ENCODE measurements around the gene THAP4. TPM values are rescaled to one million over a fixed set of nuclear protein-coding genes. Genes with fewer than 3 reads are reported as not detected.
A peak's percentile ranks its signal among the peaks of the same experiment; 100 is the strongest.

Gene THAP4
- total RNA-seq, 1 donor from 2014 or later = 53.1 TPM

DNA sequence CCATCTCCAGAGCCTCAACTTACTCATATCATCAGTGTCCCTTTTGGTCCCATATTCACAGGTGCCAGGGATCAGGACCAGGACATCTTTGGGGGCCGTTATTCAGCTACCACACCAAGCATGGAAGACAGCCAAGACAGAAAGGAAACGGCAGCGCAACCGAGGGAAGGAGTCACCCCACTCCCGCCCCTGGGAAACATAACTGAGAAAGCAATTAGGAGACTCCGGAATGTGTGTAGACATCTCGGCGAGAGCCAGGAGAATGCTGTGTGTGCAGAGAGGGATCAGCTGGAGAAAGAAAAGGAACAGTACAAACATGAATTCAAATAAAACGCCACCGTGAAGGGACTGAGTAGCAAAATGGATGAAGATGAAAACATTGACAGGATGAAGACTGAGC, 91.9 kb downstream of the THAP4 start:
- Mint-ChIP-seq H3K9me3 (no peaks in the 10 kb centered on the region), H3K27ac (no peak overlapping the region), H3K4me1 (ENCODE audit: low read depth) (no peaks in the 10 kb centered on the region), H3K27me3 (ENCODE audit: insufficient read depth) (peaks cover 10% of the 10 kb centered on the region), H3K36me3 (ENCODE audit: low read depth) (no peaks in the 10 kb centered on the region), H3K4me3 (no peak overlapping the region)
- DNase-seq (ENCODE audit: low spot score) = no peak
- intact Hi-C loops (cut with micrococcal nuclease) = no loop called here

DNA sequence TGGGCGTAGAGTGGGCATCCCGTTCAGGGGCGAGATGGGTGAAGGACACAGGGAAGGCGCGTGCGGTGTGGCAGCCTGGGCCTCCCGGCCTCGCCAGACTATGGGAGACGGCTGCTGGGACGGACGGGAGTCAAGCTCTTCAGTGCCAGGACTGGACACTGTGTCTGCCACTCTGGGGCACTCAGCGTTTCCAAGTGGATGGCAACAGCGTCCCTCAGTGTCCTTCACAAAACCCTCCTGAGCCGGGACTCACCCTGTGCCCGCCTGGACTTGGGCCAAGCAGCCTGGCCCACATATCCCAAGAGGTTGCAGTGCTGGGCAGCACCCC, 94.7 kb downstream of the THAP4 start:
- intact Hi-C loops (cut with micrococcal nuclease) = no loop called here
- Mint-ChIP-seq H3K4me3 (no peak overlapping the region), H3K27me3 (ENCODE audit: insufficient read depth) (peaks cover 9% of the 10 kb centered on the region), H3K36me3 (ENCODE audit: low read depth) (no peaks in the 10 kb centered on the region), H3K27ac (no peak overlapping the region), H3K4me1 (ENCODE audit: low read depth) (no peaks in the 10 kb centered on the region), H3K9me3 (no peaks in the 10 kb centered on the region)
- no peak for DNase-seq (ENCODE audit: low spot score)

DNA sequence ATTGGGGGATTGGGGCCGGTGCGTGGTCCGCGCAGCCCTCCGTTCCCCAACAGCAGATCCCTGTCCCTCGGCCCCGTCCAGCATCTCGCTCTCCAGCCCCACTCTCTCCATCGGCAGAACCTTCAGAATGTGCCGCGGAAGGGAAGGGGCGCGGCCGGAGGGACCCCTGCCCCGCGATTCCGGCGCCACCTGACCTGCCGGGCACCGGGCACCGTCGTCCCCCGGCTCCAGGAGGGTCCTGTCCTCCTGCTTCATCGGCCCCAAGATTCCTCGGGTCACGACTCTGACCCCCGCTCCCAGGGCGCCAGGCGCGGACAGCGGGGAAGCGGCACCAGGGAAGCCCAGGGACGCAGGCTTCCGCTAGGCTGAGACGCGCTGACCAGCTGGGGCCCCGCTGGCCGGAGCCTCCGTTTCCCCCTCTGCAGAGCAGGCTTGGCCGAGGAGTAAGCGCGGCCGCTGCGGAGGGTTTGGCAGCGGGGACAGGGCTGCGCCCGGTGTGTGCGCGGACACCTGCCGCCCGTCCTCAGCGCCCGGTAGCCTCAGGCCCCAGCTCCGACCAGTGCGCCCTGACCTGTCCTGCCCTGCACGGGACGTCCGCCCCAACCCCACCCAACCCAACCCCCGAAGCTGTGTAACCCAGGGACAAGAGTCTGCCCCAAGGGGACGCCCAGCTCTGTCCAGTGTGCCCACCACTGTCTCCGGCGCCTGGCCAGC, 95.2 kb downstream of the THAP4 start:
- intact Hi-C loops (cut with micrococcal nuclease) = loop anchor here (1.0 kb wide), 6 partner anchors 33 to 340 kb away; partner anchors contain the start of genes ATG4B, ING5, STK25 and THAP4
- no peaks in the 10 kb centered on the region for H3K36me3 Mint-ChIP-seq (ENCODE audit: low read depth)
- H3K9me3 Mint-ChIP-seq = no peaks in the 10 kb centered on the region
- H3K4me3 Mint-ChIP-seq = no peak overlapping the region
- peaks cover 9% of the 10 kb centered on the region for H3K27me3 Mint-ChIP-seq (ENCODE audit: insufficient read depth)
- DNase-seq (ENCODE audit: low spot score) = no peak
- no peaks in the 10 kb centered on the region for H3K4me1 Mint-ChIP-seq (ENCODE audit: low read depth)
- H3K27ac Mint-ChIP-seq = no peak overlapping the region

DNA sequence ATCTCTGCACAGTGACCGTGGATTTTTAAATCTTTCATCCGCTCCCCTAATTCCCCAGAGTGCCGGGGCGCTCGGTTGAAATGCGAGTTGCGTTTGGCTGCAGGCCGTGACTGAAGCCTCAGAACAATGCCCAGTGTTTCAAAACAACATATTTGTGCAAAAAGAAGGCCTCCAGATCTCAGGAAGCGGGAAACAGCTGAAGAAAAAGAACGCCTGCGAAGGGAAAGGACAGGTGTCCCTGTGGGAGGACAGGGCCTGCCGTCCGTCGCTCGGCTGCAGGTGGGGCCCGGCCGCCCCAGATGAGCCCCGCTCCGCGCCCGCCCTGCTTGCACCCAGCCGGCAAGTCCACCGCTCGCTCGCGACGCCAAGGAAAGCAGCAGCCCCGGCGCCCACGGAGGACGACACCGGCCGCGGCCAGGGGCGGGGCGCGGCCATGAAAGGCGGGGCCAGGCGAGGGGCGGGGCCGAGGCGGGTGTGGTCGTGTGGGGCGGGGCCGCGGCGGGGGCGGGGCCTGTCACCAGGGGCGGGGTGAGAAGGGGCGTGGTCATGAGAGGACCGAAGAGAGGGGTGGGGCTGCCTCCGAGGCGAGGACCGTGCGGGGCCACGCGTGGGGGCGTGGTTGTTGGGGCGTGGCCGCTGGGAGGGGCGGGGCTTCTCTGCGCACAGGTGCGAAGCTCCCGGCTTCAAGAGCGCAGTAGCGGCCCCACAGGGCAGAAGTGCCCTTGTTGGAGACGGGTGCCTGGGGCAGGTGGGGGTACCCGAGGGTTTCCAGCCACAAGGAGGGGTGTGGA, 96.0 kb downstream of the THAP4 start:
- intact Hi-C loops (cut with micrococcal nuclease) = loop anchor here (1.0 kb wide), 6 partner anchors 33 to 340 kb away; partner anchors contain the start of genes ATG4B, ING5, STK25 and THAP4
- no peaks in the 10 kb centered on the region for H3K9me3 Mint-ChIP-seq
- no peak overlapping the region for H3K27ac Mint-ChIP-seq
- H3K36me3 Mint-ChIP-seq (ENCODE audit: low read depth) = no peaks in the 10 kb centered on the region
- no peaks in the 10 kb centered on the region for H3K4me1 Mint-ChIP-seq (ENCODE audit: low read depth)
- peak; percentile 59 for DNase-seq (ENCODE audit: low spot score)
- H3K4me3 Mint-ChIP-seq = peak overlapping the region; percentile 70
- H3K27me3 Mint-ChIP-seq (ENCODE audit: insufficient read depth) = peaks cover 9% of the 10 kb centered on the region

DNA sequence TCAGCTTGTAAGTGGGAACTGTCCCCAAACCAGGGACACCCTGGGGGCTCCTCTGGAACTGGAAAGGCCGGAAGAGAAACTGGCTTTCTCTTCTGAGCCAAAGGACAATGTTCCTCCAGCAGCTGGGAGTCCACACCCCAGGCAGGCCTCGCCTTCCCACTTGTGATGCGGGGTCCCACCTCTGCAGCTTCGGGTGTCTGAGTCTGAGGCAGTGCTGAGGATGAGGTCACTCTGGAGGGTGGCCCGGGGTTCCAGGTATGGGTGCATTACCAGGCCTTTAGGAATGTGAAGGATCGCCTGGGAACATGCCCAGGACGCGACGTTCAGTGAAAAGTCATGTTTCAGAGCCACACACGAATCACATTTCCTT, 96.6 kb downstream of the THAP4 start:
- no peak for DNase-seq (ENCODE audit: low spot score)
- intact Hi-C loops (cut with micrococcal nuclease) = no loop called here
- Mint-ChIP-seq H3K4me1 (ENCODE audit: low read depth) (no peaks in the 10 kb centered on the region), H3K4me3 (peak overlapping the region; percentile 70), H3K27me3 (ENCODE audit: insufficient read depth) (peaks cover 9% of the 10 kb centered on the region), H3K36me3 (ENCODE audit: low read depth) (no peaks in the 10 kb centered on the region), H3K27ac (no peak overlapping the region), H3K9me3 (no peaks in the 10 kb centered on the region)

DNA sequence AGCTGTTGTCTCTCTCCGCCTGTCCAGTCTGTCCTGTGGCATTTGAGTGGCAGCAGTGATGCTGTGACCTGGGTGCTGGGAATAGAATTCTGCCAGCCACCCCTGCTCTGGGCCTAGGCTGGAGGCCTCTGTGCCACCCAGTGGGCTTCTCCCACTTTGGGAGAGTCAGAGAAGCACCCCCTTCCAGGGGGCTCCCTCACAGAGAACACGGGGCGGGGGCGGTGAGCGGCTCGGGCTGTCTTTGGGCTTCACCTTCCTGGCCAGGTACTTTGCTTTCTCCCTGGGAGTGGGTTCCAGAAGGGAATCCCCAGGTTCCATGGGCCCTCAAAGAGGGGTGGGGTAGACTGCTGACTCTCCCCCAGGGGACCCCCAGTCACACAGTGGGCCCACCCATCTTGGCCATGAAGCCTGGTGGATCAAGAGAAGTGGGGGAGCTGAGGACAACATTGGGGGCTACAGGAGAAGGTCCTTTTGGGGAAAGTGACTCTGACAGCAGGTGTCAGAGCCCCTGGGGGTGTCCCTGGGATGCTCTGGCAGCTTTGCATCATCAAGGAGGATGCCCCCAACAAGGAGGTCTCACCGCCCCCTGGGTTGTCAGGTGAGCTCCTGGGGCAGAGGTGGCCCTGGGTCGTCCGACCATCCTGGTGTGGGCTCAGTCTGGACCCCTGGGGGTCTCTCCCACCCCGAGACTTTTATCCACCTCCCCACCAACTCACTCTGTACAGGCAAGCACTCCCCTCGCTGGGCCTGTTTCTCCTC, 97.2 kb downstream of the THAP4 start:
- DNase-seq (ENCODE audit: low spot score) = no peak
- no peak overlapping the region for H3K4me3 Mint-ChIP-seq
- H3K9me3 Mint-ChIP-seq = no peaks in the 10 kb centered on the region
- no peak overlapping the region for H3K27ac Mint-ChIP-seq
- no peaks in the 10 kb centered on the region for H3K4me1 Mint-ChIP-seq (ENCODE audit: low read depth)
- intact Hi-C loops (cut with micrococcal nuclease) = no loop called here
- peaks cover 9% of the 10 kb centered on the region for H3K27me3 Mint-ChIP-seq (ENCODE audit: insufficient read depth)
- no peaks in the 10 kb centered on the region for H3K36me3 Mint-ChIP-seq (ENCODE audit: low read depth)

DNA sequence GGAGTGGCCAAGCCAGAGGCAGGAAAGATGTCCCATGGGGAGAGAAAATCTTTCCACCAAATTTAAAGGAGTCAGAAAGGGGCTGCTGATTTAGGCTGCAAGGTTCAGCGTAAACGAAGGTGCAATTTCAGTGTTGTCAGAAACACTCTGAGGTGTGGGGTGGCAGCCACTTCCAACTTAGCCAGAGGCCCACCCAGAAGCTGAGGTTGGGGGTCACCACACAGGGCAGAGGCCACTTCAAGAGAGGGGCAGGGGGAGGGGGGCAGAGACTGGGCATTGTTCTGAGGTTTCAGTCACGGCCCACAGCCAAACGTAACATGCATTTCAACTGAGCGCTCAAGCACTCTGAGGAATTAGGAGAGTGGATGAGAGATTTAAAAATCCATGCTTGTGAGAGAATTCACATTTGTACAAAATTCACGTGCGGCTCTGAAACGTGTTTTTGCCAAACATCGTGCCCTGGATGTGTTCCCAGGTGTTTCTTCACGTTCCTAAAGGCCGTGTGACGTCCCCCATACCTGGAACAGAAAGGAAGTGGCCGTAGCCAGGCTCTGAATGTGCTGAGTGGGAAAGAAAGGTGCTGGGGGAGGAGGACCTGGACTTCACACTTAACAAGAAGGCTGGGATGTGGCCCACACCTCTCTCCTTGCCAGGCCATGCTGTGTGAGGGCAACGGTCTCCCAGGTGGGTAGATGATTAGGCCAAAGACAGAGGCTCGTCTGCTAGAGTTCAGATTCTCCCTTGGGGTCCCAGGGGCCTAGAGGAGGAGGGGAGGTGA, 97.9 kb downstream of the THAP4 start:
- no peak for DNase-seq (ENCODE audit: low spot score)
- peaks cover 9% of the 10 kb centered on the region for H3K27me3 Mint-ChIP-seq (ENCODE audit: insufficient read depth)
- no peaks in the 10 kb centered on the region for H3K36me3 Mint-ChIP-seq (ENCODE audit: low read depth)
- H3K4me1 Mint-ChIP-seq (ENCODE audit: low read depth) = no peaks in the 10 kb centered on the region
- H3K4me3 Mint-ChIP-seq = no peak overlapping the region
- no peaks in the 10 kb centered on the region for H3K9me3 Mint-ChIP-seq
- no peak overlapping the region for H3K27ac Mint-ChIP-seq
- intact Hi-C loops (cut with micrococcal nuclease) = no loop called here

DNA sequence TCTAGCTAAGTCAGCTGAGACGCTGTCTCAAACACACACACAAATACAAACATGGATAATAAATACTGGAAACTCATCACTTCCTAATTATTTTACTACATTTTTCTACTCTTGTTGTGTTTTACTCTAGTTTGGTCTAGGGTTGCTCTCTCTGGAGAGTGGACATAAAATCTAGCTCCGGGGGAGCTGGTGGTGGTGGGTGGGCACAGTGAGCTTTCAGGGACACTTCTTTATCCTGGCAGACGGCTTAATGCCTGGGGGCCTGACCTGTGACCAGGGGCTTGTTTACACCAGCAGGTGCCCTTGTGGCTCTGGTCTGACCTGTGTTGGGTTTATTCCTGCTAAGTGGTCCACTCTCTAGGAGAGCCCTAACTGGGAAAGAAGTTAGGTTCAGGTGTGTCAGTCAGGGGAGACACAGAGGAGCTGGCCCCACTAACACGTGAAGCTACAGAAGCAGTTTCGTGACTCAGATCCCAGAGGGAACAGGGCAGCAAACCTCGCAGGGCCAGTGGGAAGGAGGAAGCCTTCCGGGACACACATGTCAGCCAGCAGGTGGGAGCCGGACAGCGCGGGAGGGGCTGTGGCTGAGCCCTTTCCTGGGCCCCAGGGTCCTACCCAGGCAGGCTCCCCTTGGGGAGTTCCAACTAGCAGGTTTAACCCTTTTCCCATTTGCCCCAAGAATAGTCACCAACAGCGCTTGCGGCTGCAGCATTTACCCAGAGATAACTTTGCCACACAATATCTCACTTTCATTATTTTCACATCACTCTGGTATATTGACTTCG, 100.9 kb downstream of the THAP4 start:
- intact Hi-C loops (cut with micrococcal nuclease) = no loop called here
- Mint-ChIP-seq H3K9me3 (no peaks in the 10 kb centered on the region), H3K27ac (no peak overlapping the region), H3K36me3 (ENCODE audit: low read depth) (no peaks in the 10 kb centered on the region), H3K4me3 (no peak overlapping the region), H3K4me1 (ENCODE audit: low read depth) (no peaks in the 10 kb centered on the region), H3K27me3 (ENCODE audit: insufficient read depth) (peaks cover 5% of the 10 kb centered on the region)
- no peak for DNase-seq (ENCODE audit: low spot score)

DNA sequence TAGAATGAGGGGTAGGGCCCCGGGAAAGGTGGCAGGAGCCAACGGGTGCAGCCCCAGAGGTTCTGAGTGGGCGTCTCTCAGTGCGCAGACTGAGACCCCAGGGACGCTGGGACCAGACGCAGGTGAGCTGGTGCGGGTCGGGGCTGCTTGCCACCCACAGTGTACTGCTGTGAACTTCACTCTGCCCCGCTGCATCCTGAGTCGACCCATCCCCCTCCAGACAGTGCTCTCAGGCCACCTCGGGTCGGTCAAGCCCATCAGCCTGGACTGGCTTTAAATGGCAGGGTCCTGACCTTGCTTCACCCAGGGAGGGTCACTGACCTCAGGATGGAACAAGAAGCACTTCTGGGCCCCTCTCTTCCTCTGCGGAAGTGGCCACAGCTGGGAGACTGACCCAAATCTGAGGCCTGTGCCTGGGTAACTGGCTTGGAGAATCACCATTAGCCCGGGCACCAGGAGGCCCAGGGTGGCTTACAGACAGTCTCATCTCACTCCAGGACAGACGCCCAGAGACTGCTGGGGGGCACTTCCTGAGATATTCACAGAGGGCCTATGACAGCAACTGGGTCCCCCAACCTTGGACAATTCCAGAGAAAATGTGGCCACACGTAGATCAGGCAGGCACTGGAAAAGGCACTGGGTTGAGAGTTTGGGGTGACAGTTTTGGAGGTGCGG, 102.1 kb downstream of the THAP4 start:
- intact Hi-C loops (cut with micrococcal nuclease) = no loop called here
- DNase-seq (ENCODE audit: low spot score) = no peak
- no peaks in the 10 kb centered on the region for H3K4me1 Mint-ChIP-seq (ENCODE audit: low read depth)
- no peaks in the 10 kb centered on the region for H3K9me3 Mint-ChIP-seq
- H3K27ac Mint-ChIP-seq = no peak overlapping the region
- peaks cover 3% of the 10 kb centered on the region for H3K27me3 Mint-ChIP-seq (ENCODE audit: insufficient read depth)
- H3K36me3 Mint-ChIP-seq (ENCODE audit: low read depth) = no peaks in the 10 kb centered on the region
- no peak overlapping the region for H3K4me3 Mint-ChIP-seq
